Activated CD8-positive, alpha-beta T cell treated with anti-CD3 and anti-CD28 coated beads for 36 hours (primary cell): ENCODE results near the gene FBXL20. TPM values are rescaled to one million over a fixed set of nuclear protein-coding genes. Genes with fewer than 3 reads are reported as not detected.

ENCODE experiments used
- ATAC-seq: fragments of 200-7000 bp; cut with Tn5 transposase; one replicate; pipeline ENCODE4 v1.10.0; 2021; ENCODE audit warnings: mild to moderate bottlenecking, moderate library complexity
- CTCF ChIA-PET: fragments of 350-600 bp; sonication (Branson Sonifier 250); formaldehyde crosslinking; loops from one replicate; lab custom pipeline; 2021; ENCODE audit warnings: antibody characterized with exemption; lab: Charles Lee
- POLR2A ChIA-PET: fragments of 350-600 bp; sonication (Branson Sonifier 250); formaldehyde crosslinking; loops from one replicate; lab custom pipeline; 2021; ENCODE audit warnings: antibody characterized with exemption; lab: Charles Lee
- DNase-seq: peaks from one replicate; pipeline ENCODE4 v3.0.0-alpha.2; 2020
- H3K27ac Mint-ChIP-seq: one replicate; pipeline ENCODE4 v1.8.0; 2021; ENCODE audit warnings: mild to moderate bottlenecking, mixed read lengths
- H3K27me3 Mint-ChIP-seq: one replicate; pipeline ENCODE4 v1.8.0; 2021; ENCODE audit warnings: mixed read lengths
- H3K36me3 Mint-ChIP-seq: one replicate; pipeline ENCODE4 v1.8.0; 2021; ENCODE audit warnings: low read depth, mixed read lengths
- H3K4me1 Mint-ChIP-seq: one replicate; pipeline ENCODE4 v1.8.0; 2021; ENCODE audit warnings: low read depth, mixed read lengths
- H3K4me3 Mint-ChIP-seq: one replicate; pipeline ENCODE4 v1.8.0; 2021; ENCODE audit warnings: mild to moderate bottlenecking, moderate library complexity, mixed read lengths
- H3K9me3 Mint-ChIP-seq: one replicate; pipeline ENCODE4 v1.8.0; 2021; ENCODE audit warnings: mixed read lengths
- intact Hi-C: fragments of 100-400 bp; cut with micrococcal nuclease; formaldehyde crosslinking; loops from one replicate; pipeline ENCODE4 v1.10.0; 2022
- total RNA-seq, 2 experiments: library from RNA; stranded (reverse); gene quantifications; one replicate each; pipeline ENCODE4 v1.2.3, GENCODE V29; 2021
- TF ChIP-seq, protein P1 (sequence below): fragments of 200-600 bp; IDR thresholded peaks from one replicate; pipeline ENCODE4 v1.8.0; 2022; ENCODE audit warnings: antibody characterized with exemption, mild to moderate bottlenecking

FBXL20 gene
- total RNA-seq, 2 experiments from 2014 or later = 17.7 to 19.1 TPM

GRCh38 chr17:39204245-39204644 is 197.2 kb downstream of the FBXL20 start:
- CTCF ChIA-PET = interaction anchor here (1.3 to 27.4 kb wide), 2 partner anchors 31 to 41 kb away, joined by 8 to 516 read pairs; no protein-coding TSS in a partner anchor
- H3K4me1 Mint-ChIP-seq = peaks cover 55% of the 10 kb centered on the region

More at GRCh38 chr17:39204245-39204644, 197.2 kb downstream of the FBXL20 start:
- Mint-ChIP-seq H3K27ac (peak overlapping the region; percentile 71), H3K27me3 (no peaks in the 10 kb centered on the region), H3K36me3 (peaks cover 53% of the 10 kb centered on the region), H3K9me3 (no peaks in the 10 kb centered on the region), H3K4me3 (peak overlapping the region; percentile 28)
- TF ChIP-seq, protein P1, sequence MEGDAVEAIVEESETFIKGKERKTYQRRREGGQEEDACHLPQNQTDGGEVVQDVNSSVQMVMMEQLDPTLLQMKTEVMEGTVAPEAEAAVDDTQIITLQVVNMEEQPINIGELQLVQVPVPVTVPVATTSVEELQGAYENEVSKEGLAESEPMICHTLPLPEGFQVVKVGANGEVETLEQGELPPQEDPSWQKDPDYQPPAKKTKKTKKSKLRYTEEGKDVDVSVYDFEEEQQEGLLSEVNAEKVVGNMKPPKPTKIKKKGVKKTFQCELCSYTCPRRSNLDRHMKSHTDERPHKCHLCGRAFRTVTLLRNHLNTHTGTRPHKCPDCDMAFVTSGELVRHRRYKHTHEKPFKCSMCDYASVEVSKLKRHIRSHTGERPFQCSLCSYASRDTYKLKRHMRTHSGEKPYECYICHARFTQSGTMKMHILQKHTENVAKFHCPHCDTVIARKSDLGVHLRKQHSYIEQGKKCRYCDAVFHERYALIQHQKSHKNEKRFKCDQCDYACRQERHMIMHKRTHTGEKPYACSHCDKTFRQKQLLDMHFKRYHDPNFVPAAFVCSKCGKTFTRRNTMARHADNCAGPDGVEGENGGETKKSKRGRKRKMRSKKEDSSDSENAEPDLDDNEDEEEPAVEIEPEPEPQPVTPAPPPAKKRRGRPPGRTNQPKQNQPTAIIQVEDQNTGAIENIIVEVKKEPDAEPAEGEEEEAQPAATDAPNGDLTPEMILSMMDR = no peak
- POLR2A ChIA-PET = interaction anchor here (0.7 to 5.2 kb wide), 8 partner anchors 9 to 41 kb away, joined by 3 to 39 read pairs (median 4); partner anchors contain the start of gene STAC2
- DNase-seq (no peak), ATAC-seq (no peak)
- intact Hi-C loops = loop anchor here (10.0 kb wide), 1 partner anchor 201 kb away; the partner anchor contains the start of gene FBXL20

Other genes starting within 250 kb of the FBXL20 start
- gene PLXDC1, start 250.0 kb downstream of the FBXL20 start, total RNA-seq = 1 to 10 TPM; 1.7 to 2.4 TPM
- not detected for gene ARL5C, start 235.5 kb downstream of the FBXL20 start, total RNA-seq
- gene CACNB1, start 204.0 kb downstream of the FBXL20 start, total RNA-seq = 10 to 100 TPM; 13.1 to 14.2 TPM
- 1,000 to 10,000 TPM; 3,130 to 3,175 TPM for gene RPL19, start 201.3 kb downstream of the FBXL20 start, total RNA-seq
- gene STAC2, start 175.7 kb downstream of the FBXL20 start, total RNA-seq = under 1 TPM; 0.47 to 0.56 TPM
- 10 to 100 TPM; 60.7 to 64.7 TPM for gene MED1, start 49.6 kb upstream of the FBXL20 start, total RNA-seq
- 10 to 100 TPM; 61.4 to 61.9 TPM for gene CDK12, start 59.9 kb upstream of the FBXL20 start, total RNA-seq
- gene NEUROD2, start 206.3 kb upstream of the FBXL20 start, total RNA-seq = not detected
- gene PPP1R1B, start 225.3 kb upstream of the FBXL20 start, total RNA-seq = not detected
- gene STARD3, start 235.5 kb upstream of the FBXL20 start, total RNA-seq = 10 to 100 TPM; 48.7 to 50.3 TPM